HG02943 (cell line): ENCODE measurements around the gene NCCRP1.
"Not testable (repeated sequence)": the region's sequence is repeated elsewhere in the genome, so short reads cannot be mapped to it uniquely, and the experiment has no call there.

Experiments used
- ATAC-seq: cut with Tn5 transposase; IDR thresholded peaks from one replicate; pipeline ENCODE4 v1.9.1; 2021; ENCODE audit warnings: mild to moderate bottlenecking, low read depth, moderate library complexity; ENCODE audit not compliant: unreplicated experiment

NCCRP1 gene

GRCh38 chr19:39203372-39204341 is 6.9 kb downstream of the NCCRP1 start, which contains the start of gene SYCN:
Gene SYCN (minus strand): TSS chr19:39204263. CDS start chr19:39204254, 9 bp downstream.
- no peak for ATAC-seq

GRCh38 chr19:39205449-39205764 is 8.6 kb downstream of the NCCRP1 start:
- ATAC-seq: no peak

GRCh38 chr19:39206122-39206521 is 9.4 kb downstream of the NCCRP1 start:
- no peak for ATAC-seq

- no peak for ATAC-seq
These were observed 10.6 kb downstream of the NCCRP1 start for GRCh38 chr19:39207293-39207836.

GRCh38 chr19:39208175-39208795 is 11.5 kb downstream of the NCCRP1 start:
- no peak for ATAC-seq

GRCh38 chr19:39209196-39209595 is 12.4 kb downstream of the NCCRP1 start:
- ATAC-seq: no peak

GRCh38 chr19:39211731-39212374 is 15.1 kb downstream of the NCCRP1 start:
- ATAC-seq: no peak

- ATAC-seq: no peak
These were observed 15.6 kb downstream of the NCCRP1 start for GRCh38 chr19:39212375-39212742.

GRCh38 chr19:39215323-39215722 is 18.6 kb downstream of the NCCRP1 start:
- ATAC-seq: not testable (repeated sequence)

- no peak for ATAC-seq
These were observed 20.3 kb downstream of the NCCRP1 start for GRCh38 chr19:39217094-39217493.

- ATAC-seq: no peak
These were observed 21.7 kb downstream of the NCCRP1 start for GRCh38 chr19:39218230-39219007.

GRCh38 chr19:39219108-39219507 is 22.3 kb downstream of the NCCRP1 start:
- not testable (repeated sequence) for ATAC-seq

- ATAC-seq: no peak
These were observed 27.0 kb downstream of the NCCRP1 start for GRCh38 chr19:39223703-39224279.

- no peak for ATAC-seq
These were observed 28.1 kb downstream of the NCCRP1 start for GRCh38 chr19:39224910-39225309.

- ATAC-seq: no peak
These were observed 33.5 kb downstream of the NCCRP1 start for GRCh38 chr19:39230096-39230764.

- no peak for ATAC-seq
These were observed 35.9 kb downstream of the NCCRP1 start for GRCh38 chr19:39232708-39233107.

GRCh38 chr19:39236527-39236926 is 39.8 kb downstream of the NCCRP1 start:
- ATAC-seq: no peak

GRCh38 chr19:39237200-39238184 is 40.7 kb downstream of the NCCRP1 start:
- no peak for ATAC-seq
